Stimulated activated effector memory CD8-positive, alpha-beta T cell treated with anti-CD3 and anti-CD28 coated beads, Interleukin-12 subunit alpha, Interleukin-12 subunit beta, amount 100 ng/mL, for 72 hours (primary cell): ENCODE measurements around the gene RPS19BP1.

ENCODE experiments used
- ATAC-seq: fragments of 150-1000 bp; cut with Tn5 transposase; 2 replicates; pipeline ENCODE4 v1.10.0; 2021
- DNase-seq, 2 donors: peaks; one replicate each; pipeline ENCODE4 v3.0.0; 2021 to 2022; ENCODE audit warnings: low spot score in 2 of 2
- H3K27ac Mint-ChIP-seq: one replicate; pipeline ENCODE4 v1.8.0; 2022; ENCODE audit warnings: mild to moderate bottlenecking, mixed read lengths
- H3K36me3 Mint-ChIP-seq: one replicate; pipeline ENCODE4 v1.8.0; 2022; ENCODE audit warnings: mild to moderate bottlenecking, mixed read lengths
- H3K4me1 Mint-ChIP-seq: one replicate; pipeline ENCODE4 v1.8.0; 2022; ENCODE audit warnings: mixed read lengths
- H3K4me3 Mint-ChIP-seq: one replicate; pipeline ENCODE4 v1.8.0; 2022; ENCODE audit warnings: mild to moderate bottlenecking, mixed read lengths
- H3K9me3 Mint-ChIP-seq: one replicate; pipeline ENCODE4 v1.8.0; 2022; ENCODE audit warnings: mixed read lengths

Gene RPS19BP1

GRCh38 chr22:39532215-39533073 is at the start of gene RPS19BP1:
Gene RPS19BP1 (minus strand): TSS chr22:39532748. CDS start chr22:39532738, 10 bp downstream.
- Mint-ChIP-seq H3K4me3 (peak within 1 kb of the TSS; percentile 92), H3K4me1 (peaks cover 49% of the 10 kb centered on the region), H3K27ac (peak within 1 kb of the TSS; percentile 95), H3K9me3 (no peaks in the 10 kb centered on the region), H3K36me3 (peaks cover 55% of the 10 kb centered on the region)
- peak; percentile 88 for ATAC-seq
- peak; percentile 92 to 99 for DNase-seq

- Mint-ChIP-seq H3K9me3 (peaks cover 6% of the 10 kb centered on the region), H3K4me1 (no peaks in the 10 kb centered on the region), H3K4me3 (no peak overlapping the region), H3K27ac (no peak overlapping the region), H3K36me3 (peaks cover 5% of the 10 kb centered on the region)
- ATAC-seq (no peak), DNase-seq (no peak)
These were observed 48.8 kb upstream of the RPS19BP1 start for GRCh38 chr22:39581303-39581702.

GRCh38 chr22:39580795-39581194 is 48.2 kb upstream of the RPS19BP1 start:
- Mint-ChIP-seq H3K27ac (no peak overlapping the region), H3K36me3 (peaks cover 5% of the 10 kb centered on the region), H3K9me3 (peaks cover 6% of the 10 kb centered on the region), H3K4me3 (no peak overlapping the region), H3K4me1 (no peaks in the 10 kb centered on the region)
- DNase-seq (no peak), ATAC-seq (no peak)

- Mint-ChIP-seq H3K27ac (no peak overlapping the region), H3K4me1 (no peaks in the 10 kb centered on the region), H3K4me3 (no peak overlapping the region), H3K36me3 (peaks cover 5% of the 10 kb centered on the region), H3K9me3 (peaks cover 6% of the 10 kb centered on the region)
- no peak for ATAC-seq
- DNase-seq = no peak
These were observed 47.5 kb upstream of the RPS19BP1 start for GRCh38 chr22:39580006-39580441.

GRCh38 chr22:39577900-39578299 is 45.4 kb upstream of the RPS19BP1 start:
- Mint-ChIP-seq H3K4me1 (no peaks in the 10 kb centered on the region), H3K27ac (no peak overlapping the region), H3K4me3 (no peak overlapping the region)

GRCh38 chr22:39577366-39577765 is 44.8 kb upstream of the RPS19BP1 start:
- no peak overlapping the region for H3K4me3 Mint-ChIP-seq
- H3K27ac Mint-ChIP-seq = no peak overlapping the region
- no peaks in the 10 kb centered on the region for H3K9me3 Mint-ChIP-seq

More at GRCh38 chr22:39577900-39578299, 45.4 kb upstream of the RPS19BP1 start:
- DNase-seq (no peak), ATAC-seq (no peak)
- Mint-ChIP-seq H3K36me3 (peaks cover 5% of the 10 kb centered on the region), H3K9me3 (no peaks in the 10 kb centered on the region)

GRCh38 chr22:39576027-39576426 is 43.5 kb upstream of the RPS19BP1 start:
- Mint-ChIP-seq H3K4me1 (no peaks in the 10 kb centered on the region), H3K36me3 (peaks cover 5% of the 10 kb centered on the region), H3K9me3 (no peaks in the 10 kb centered on the region), H3K4me3 (no peak overlapping the region), H3K27ac (no peak overlapping the region)
- no peak for DNase-seq
- no peak for ATAC-seq

More at GRCh38 chr22:39577366-39577765, 44.8 kb upstream of the RPS19BP1 start:
- H3K4me1 Mint-ChIP-seq = no peaks in the 10 kb centered on the region
- H3K36me3 Mint-ChIP-seq = peaks cover 5% of the 10 kb centered on the region
- DNase-seq = no peak
- no peak for ATAC-seq

- H3K4me1 Mint-ChIP-seq = no peaks in the 10 kb centered on the region
- H3K27ac Mint-ChIP-seq = no peak overlapping the region
- H3K4me3 Mint-ChIP-seq = no peak overlapping the region
- peaks cover 5% of the 10 kb centered on the region for H3K36me3 Mint-ChIP-seq
- DNase-seq (no peak), ATAC-seq (no peak)
- H3K9me3 Mint-ChIP-seq = no peaks in the 10 kb centered on the region
These were observed 42.9 kb upstream of the RPS19BP1 start for GRCh38 chr22:39575552-39575825.

GRCh38 chr22:39574779-39575551 is 42.4 kb upstream of the RPS19BP1 start:
- Mint-ChIP-seq H3K4me1 (no peaks in the 10 kb centered on the region), H3K4me3 (no peak overlapping the region), H3K27ac (no peak overlapping the region), H3K36me3 (peaks cover 5% of the 10 kb centered on the region), H3K9me3 (no peaks in the 10 kb centered on the region)
- ATAC-seq = peak; percentile 27
- DNase-seq = no peak

- no peak for DNase-seq
- Mint-ChIP-seq H3K36me3 (peaks cover under 1% of the 10 kb centered on the region), H3K9me3 (no peaks in the 10 kb centered on the region), H3K4me3 (no peak overlapping the region), H3K4me1 (peaks cover 15% of the 10 kb centered on the region), H3K27ac (no peak overlapping the region)
- no peak for ATAC-seq
These were observed 39.0 kb upstream of the RPS19BP1 start for GRCh38 chr22:39571538-39571937.

GRCh38 chr22:39570665-39571064 is 38.1 kb upstream of the RPS19BP1 start, which contains the start of gene CACNA1I:
Gene CACNA1I (plus strand): TSS chr22:39570753. CDS start chr22:39570753, 0 bp downstream.
- H3K4me1 Mint-ChIP-seq = peaks cover 19% of the 10 kb centered on the region
- no peak within 1 kb of the TSS for H3K4me3 Mint-ChIP-seq
- DNase-seq (no peak), ATAC-seq (no peak)
- H3K27ac Mint-ChIP-seq = no peak within 1 kb of the TSS
- H3K36me3 Mint-ChIP-seq = no peaks in the 10 kb centered on the region
- H3K9me3 Mint-ChIP-seq = peaks cover 2% of the 10 kb centered on the region

GRCh38 chr22:39570226-39570625 is 37.7 kb upstream of the RPS19BP1 start:
- no peak for ATAC-seq
- H3K27ac Mint-ChIP-seq = no peak overlapping the region
- H3K4me1 Mint-ChIP-seq = peaks cover 23% of the 10 kb centered on the region

GRCh38 chr22:39569066-39569465 is 36.5 kb upstream of the RPS19BP1 start:
- ATAC-seq = no peak
- no peak for DNase-seq
- Mint-ChIP-seq H3K27ac (no peak overlapping the region), H3K4me1 (peaks cover 24% of the 10 kb centered on the region), H3K9me3 (peaks cover 5% of the 10 kb centered on the region), H3K36me3 (no peaks in the 10 kb centered on the region), H3K4me3 (no peak overlapping the region)

More at GRCh38 chr22:39570226-39570625, 37.7 kb upstream of the RPS19BP1 start:
- H3K4me3 Mint-ChIP-seq = no peak overlapping the region
- peaks cover 5% of the 10 kb centered on the region for H3K9me3 Mint-ChIP-seq
- DNase-seq = no peak
- H3K36me3 Mint-ChIP-seq = no peaks in the 10 kb centered on the region

GRCh38 chr22:39568278-39568981 is 35.9 kb upstream of the RPS19BP1 start:
- H3K36me3 Mint-ChIP-seq = no peaks in the 10 kb centered on the region
- peaks cover 5% of the 10 kb centered on the region for H3K9me3 Mint-ChIP-seq
- ATAC-seq (no peak), DNase-seq (no peak)
- no peak overlapping the region for H3K4me3 Mint-ChIP-seq
- peak overlapping the region; percentile 21 for H3K27ac Mint-ChIP-seq
- peaks cover 24% of the 10 kb centered on the region for H3K4me1 Mint-ChIP-seq
